Thoracic aorta endothelial cell (primary cell): ENCODE measurements around the gene PCDHGB1. TPM values are rescaled to one million over a fixed set of nuclear protein-coding genes. Genes with fewer than 3 reads are reported as not detected.

Source experiments
- total RNA-seq: library from RNA; depleted of rRNA; stranded (reverse); fragments of >200 nt; gene quantifications from 2 replicates; pipeline ENCODE4 v1.2.3, GENCODE V29; 2012

PCDHGB1 gene
- 0.50 and 0.66 TPM in 2 replicates for total RNA-seq

DNA sequence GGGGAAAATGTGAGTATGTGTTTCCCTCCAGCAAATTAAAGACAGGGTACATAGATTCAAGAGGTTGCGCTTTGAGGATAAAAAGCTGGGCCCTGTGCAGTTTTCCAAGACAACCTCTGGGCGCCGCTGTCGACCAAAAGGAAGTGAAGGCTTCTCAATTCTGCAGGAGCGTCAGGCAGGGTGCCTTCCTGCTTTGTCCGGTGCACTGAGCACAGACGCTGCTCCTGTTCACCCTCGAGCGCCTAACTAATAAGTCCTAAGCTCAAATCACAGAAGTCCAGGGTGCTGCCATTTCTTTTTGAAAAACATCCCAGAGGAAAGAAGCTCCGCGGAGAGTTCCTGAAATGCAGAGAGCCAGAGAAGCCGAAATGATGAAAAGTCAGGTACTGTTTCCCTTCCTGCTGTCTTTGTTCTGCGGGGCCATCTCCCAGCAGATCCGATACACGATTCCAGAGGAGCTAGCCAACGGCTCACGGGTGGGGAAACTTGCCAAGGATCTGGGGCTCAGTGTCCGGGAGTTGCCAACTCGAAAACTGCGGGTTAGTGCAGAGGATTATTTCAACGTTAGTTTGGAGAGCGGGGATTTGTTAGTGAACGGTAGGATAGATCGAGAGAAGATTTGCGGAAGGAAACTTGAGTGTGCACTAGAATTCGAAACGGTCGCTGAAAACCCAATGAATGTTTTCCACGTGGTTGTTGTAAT is at the start of gene PCDHGB1:
Gene PCDHGB1, plus strand, starts transcription at position 183 of the 703 bp plus-strand sequence. Its CDS starts 162 bp downstream, at position 345.

GRCh38 chr5:141303756-141304155 is 46.1 kb upstream of the PCDHGB1 start, which contains the start of gene SLC25A2:
TSS of gene SLC25A2 (minus strand) at chr5:141304049. CDS start at chr5:141303865, 184 bp downstream.

GRCh38 chr5:141320225-141321169 is 29.4 kb upstream of the PCDHGB1 start, which contains the start of gene TAF7:
TSS of gene TAF7 (minus strand) at chr5:141320784. CDS start at chr5:141320044, 740 bp downstream.

GRCh38 chr5:141330299-141331080 is 19.4 kb upstream of the PCDHGB1 start, which contains the start of gene PCDHGA1:
TSS of gene PCDHGA1 (plus strand) at chr5:141330514.

GRCh38 chr5:141338538-141339306 is 11.2 kb upstream of the PCDHGB1 start, which contains the start of gene PCDHGA2:
TSS of gene PCDHGA2 (plus strand) at chr5:141338760.

GRCh38 chr5:141343242-141343952 is 6.5 kb upstream of the PCDHGB1 start, which contains the start of gene PCDHGA3:
TSS of gene PCDHGA3 (plus strand) at chr5:141343829. CDS start at chr5:141344034, 205 bp downstream.

GRCh38 chr5:141354900-141355469 is 5.1 kb downstream of the PCDHGB1 start, which contains the start of gene PCDHGA4:
TSS of gene PCDHGA4 (plus strand) at chr5:141355021. CDS start at chr5:141355108, 87 bp downstream.

GRCh38 chr5:141359790-141360426 is 10.0 kb downstream of the PCDHGB1 start, which contains the start of gene PCDHGB2:
TSS of gene PCDHGB2 (plus strand) at chr5:141359994. CDS start at chr5:141360136, 142 bp downstream.

GRCh38 chr5:141363952-141364660 is 14.2 kb downstream of the PCDHGB1 start, which contains the start of gene PCDHGA5:
TSS of gene PCDHGA5 (plus strand) at chr5:141364162. CDS start at chr5:141364331, 169 bp downstream.

DNA sequence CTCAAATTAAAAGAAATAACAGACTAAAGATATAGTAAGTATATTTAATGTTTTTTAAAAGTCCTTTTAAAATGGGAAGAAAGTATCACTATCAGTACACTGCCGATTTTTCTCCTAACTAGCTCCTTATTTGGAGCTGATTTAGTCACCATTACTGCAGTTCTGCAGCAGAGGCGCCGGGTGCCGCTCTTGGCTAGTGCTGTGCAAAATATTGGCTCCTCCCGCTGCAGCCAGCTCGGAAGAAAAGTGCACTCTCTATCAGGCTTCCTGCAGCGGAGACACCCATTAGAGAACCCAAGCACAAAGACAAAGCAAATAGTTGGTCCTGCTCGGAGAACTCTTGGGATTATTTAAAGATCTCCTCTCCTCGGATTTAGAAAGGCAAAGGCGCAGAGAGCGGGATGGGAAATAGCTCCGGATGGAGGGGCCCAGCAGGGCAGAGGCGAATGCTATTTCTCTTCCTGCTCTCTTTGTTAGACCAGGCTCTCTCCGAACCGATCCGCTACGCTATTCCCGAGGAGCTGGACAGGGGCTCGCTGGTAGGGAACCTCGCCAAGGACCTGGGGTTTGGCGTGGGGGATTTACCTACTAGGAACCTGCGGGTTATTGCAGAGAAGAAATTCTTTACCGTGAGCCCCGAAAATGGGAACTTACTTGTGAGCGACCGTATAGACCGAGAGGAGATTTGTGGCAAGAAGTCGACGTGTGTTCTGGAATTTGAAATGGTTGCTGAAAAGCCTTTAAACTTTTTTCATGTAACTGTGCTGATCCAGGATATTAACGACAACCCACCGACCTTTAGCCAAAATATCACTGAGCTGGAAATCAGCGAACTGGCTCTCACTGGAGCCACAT is 20.3 kb downstream of the PCDHGB1 start, which contains the start of gene PCDHGB3:
Gene PCDHGB3, plus strand, starts transcription at position 249 of the 855 bp plus-strand sequence. Its CDS starts 153 bp downstream, at position 402.

DNA sequence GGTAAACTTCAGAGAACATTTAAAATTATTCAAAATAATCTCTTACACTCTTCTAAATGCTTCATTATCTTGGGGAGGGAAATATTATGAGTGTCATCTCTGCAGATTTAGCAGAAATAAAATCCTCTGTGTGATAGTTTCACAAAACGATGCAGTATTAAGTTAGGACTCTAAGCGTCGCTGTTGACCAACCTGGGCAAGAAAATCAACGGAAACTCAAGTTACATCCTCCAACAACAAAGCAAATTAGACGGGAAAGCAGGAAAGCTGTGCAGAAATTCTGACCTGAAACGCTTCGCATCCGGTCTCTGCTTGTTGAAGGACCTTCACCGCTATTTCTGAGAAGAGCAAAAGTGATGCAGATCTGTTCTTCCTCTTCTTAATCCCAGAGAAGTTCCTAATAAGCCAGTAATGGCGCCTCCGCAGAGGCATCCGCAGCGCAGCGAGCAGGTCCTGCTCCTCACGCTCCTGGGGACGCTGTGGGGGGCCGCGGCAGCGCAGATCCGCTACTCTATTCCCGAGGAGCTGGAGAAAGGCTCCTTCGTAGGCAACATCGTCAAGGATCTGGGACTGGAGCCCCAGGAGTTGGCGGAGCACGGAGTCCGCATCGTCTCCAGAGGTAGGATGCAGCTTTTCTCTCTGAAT is 23.9 kb downstream of the PCDHGB1 start, which contains the start of gene PCDHGA6:
Gene PCDHGA6, plus strand, starts transcription at position 219 of the 645 bp plus-strand sequence. Its CDS starts 193 bp downstream, at position 412.

DNA sequence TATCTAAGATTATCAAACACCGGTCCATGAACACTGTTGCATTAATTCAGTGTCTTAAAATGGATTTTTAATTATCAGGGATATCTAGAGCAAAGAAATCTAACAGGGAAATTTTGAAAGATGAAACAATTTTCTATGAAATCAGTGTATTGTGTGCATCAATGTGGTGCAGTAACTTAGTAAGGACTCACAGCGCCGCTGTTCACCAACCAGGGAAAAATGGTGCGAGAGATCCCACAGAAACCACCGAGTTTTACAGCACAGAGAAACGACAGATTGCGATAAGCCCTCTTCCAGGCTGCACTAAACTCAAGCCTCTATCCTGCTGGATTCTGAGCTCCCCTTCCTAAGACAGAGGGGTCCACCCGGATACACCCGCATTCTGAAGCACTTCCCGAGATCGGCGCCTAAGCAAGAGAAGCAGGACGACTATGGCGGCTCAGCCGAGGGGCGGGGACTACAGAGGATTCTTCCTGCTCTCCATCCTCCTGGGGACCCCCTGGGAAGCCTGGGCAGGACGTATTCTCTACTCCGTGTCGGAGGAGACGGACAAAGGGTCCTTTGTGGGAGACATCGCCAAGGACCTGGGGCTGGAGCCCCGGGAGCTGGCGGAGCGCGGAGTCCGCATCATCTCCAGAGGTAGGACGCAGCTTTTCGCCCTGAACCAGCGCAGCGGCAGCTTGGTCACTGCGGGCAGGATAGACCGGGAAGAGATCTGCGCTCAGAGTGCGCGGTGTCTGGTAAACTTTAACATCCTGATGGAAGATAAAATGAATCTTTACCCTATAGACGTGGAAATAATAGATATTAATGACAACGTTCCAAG is 32.8 kb downstream of the PCDHGB1 start, which contains the start of gene PCDHGA7:
Gene PCDHGA7, plus strand, starts transcription at position 274 of the 826 bp plus-strand sequence. Its CDS starts 158 bp downstream, at position 432.

DNA sequence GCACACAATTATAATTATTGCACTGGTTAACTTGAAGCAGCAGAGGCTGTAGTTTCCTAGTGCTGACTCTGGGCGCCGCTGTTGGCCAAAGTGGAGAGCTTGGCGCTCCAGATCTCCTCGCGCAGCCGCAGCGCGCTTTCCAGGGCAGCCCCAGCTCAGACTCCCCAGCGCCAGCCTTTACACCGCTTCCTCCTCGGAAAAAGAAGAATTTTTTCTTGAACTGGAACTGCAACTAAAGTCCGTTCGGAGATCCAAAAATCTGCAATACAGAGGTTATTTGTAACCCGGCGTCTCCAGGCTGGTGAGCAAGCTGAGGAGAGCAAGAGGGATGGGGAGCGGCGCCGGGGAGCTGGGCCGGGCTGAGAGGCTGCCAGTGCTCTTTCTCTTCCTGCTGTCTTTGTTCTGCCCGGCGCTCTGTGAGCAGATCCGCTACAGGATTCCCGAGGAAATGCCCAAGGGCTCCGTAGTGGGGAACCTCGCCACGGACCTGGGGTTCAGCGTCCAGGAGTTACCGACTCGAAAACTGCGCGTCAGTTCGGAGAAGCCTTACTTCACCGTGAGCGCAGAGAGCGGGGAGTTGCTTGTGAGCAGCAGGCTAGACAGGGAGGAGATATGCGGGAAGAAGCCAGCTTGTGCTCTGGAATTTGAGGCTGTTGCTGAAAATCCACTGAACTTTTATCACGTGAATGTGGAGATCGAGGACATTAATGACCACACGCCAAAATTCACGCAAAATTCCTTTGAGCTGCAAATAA is 37.8 kb downstream of the PCDHGB1 start, which contains the start of gene PCDHGB4:
Gene PCDHGB4, plus strand, starts transcription at position 142 of the 755 bp plus-strand sequence. Its CDS starts 187 bp downstream, at position 329.

GRCh38 chr5:141392429-141393198 is 42.7 kb downstream of the PCDHGB1 start, which contains the start of gene PCDHGA8:
TSS of gene PCDHGA8 (plus strand) at chr5:141392633. CDS start at chr5:141392814, 181 bp downstream.

